Neuronal stem cell (in vitro differentiated cells): ENCODE measurements around the gene PROSER2.

Experiments
- DNase-seq: peaks from one replicate; pipeline ENCODE4 v3.0.0-alpha.2; 2013; ENCODE audit warnings: low spot score
- H2AFZ ChIP-seq: one replicate; pipeline ENCODE4 v1.6.1; 2013; ENCODE audit warnings: mild to moderate bottlenecking, low read length, inconsistent platforms
- H2AK5ac ChIP-seq: 2 replicates; pipeline ENCODE4 v1.6.1; 2013; ENCODE audit warnings: low read depth, mild to moderate bottlenecking, inconsistent platforms, low read length, moderate library complexity, mixed read lengths
- H2BK120ac ChIP-seq: 2 replicates; pipeline ENCODE4 v1.6.1; 2013; ENCODE audit warnings: low read depth, mild to moderate bottlenecking, inconsistent platforms, low read length, moderate library complexity, mixed read lengths
- H2BK12ac ChIP-seq: one replicate; pipeline ENCODE4 v1.6.1; 2013; ENCODE audit warnings: low read length, inconsistent platforms
- H2BK15ac ChIP-seq: 2 replicates; pipeline ENCODE4 v1.6.1; 2013; ENCODE audit warnings: mild to moderate bottlenecking, low read length, inconsistent platforms, mixed read lengths
- H2BK5ac ChIP-seq: one replicate; pipeline ENCODE4 v1.6.1; 2013; ENCODE audit warnings: inconsistent platforms, mild to moderate bottlenecking, low read length, moderate library complexity
- H3K14ac ChIP-seq: one replicate; pipeline ENCODE4 v1.6.1; 2013; ENCODE audit warnings: low read length, inconsistent platforms
- H3K18ac ChIP-seq: 2 replicates; pipeline ENCODE4 v1.6.1; 2013; ENCODE audit warnings: low read length, inconsistent platforms
- H3K23ac ChIP-seq: 2 replicates; pipeline ENCODE4 v1.6.1; 2013; ENCODE audit warnings: low read depth, mild to moderate bottlenecking, mixed read lengths, low read length, inconsistent platforms; ENCODE audit not compliant: poor library complexity
- H3K27ac ChIP-seq: replicated peaks from 3 replicates; pipeline ENCODE4 v1.5.1; 2013; ENCODE audit warnings: low read length, inconsistent platforms
- H3K27me3 ChIP-seq, 3 experiments: 2 replicates each; pipeline ENCODE4 v1.6.1; 2013; ENCODE audit warnings: low read length in 3 of 3, mild to moderate bottlenecking in 2 of 3, inconsistent platforms in 1 of 3, low read depth in 1 of 3, mixed read lengths in 1 of 3, moderate library complexity in 1 of 3; ENCODE audit not compliant: control insufficient read depth in 3 of 3, insufficient read depth in 3 of 3
- H3K36me3 ChIP-seq, 2 donors: replicated peaks in 1 of 2; 2 replicates each; pipeline ENCODE4 v1.6.1; 2013; ENCODE audit warnings: low read length in 2 of 2; ENCODE audit not compliant: control insufficient read depth in 2 of 2, insufficient read depth in 2 of 2
- H3K4ac ChIP-seq: 2 replicates; pipeline ENCODE4 v1.6.1; 2013; ENCODE audit warnings: inconsistent platforms, mild to moderate bottlenecking, low read length, moderate library complexity
- H3K4me1 ChIP-seq, 2 donors: 1 replicate in 1 of 2; 2 replicates in 1 of 2; pipeline ENCODE4 v1.6.1; 2013; ENCODE audit warnings: low read length in 2 of 2, low read depth in 1 of 2; ENCODE audit not compliant: control insufficient read depth in 2 of 2, insufficient read depth in 1 of 2
- H3K4me2 ChIP-seq: one replicate; pipeline ENCODE4 v1.6.1; 2013; ENCODE audit warnings: mild to moderate bottlenecking, low read length, inconsistent platforms; ENCODE audit not compliant: insufficient read depth, poor library complexity, severe bottlenecking
- H3K4me3 ChIP-seq, 2 donors: 2 replicates each; pipeline ENCODE4 v1.5.1; 2013; ENCODE audit warnings: low read length in 2 of 2, mild to moderate bottlenecking in 2 of 2, inconsistent platforms in 1 of 2, moderate library complexity in 1 of 2
- H3K79me1 ChIP-seq: one replicate; pipeline ENCODE4 v1.6.1; 2013; ENCODE audit warnings: low read depth, mild to moderate bottlenecking, inconsistent platforms, low read length, moderate library complexity
- H3K9ac ChIP-seq: one replicate; pipeline ENCODE4 v1.6.1; 2013; ENCODE audit warnings: mild to moderate bottlenecking, low read depth, low read length, inconsistent platforms; ENCODE audit not compliant: poor library complexity
- H3K9me3 ChIP-seq, 2 donors: replicated peaks in 1 of 2; 2 replicates each; pipeline versions ENCODE3 to v1.6.1; 2013; ENCODE audit warnings: low read length in 2 of 2, mild to moderate bottlenecking in 2 of 2, inconsistent platforms in 1 of 2, low read depth in 1 of 2, mixed read lengths in 1 of 2, moderate library complexity in 1 of 2; ENCODE audit not compliant: control insufficient read depth in 2 of 2, insufficient read depth in 1 of 2
- H4K8ac ChIP-seq: one replicate; pipeline ENCODE4 v1.6.1; 2013; ENCODE audit warnings: low read depth, mild to moderate bottlenecking, inconsistent platforms, low read length, moderate library complexity
- H4K91ac ChIP-seq: one replicate; pipeline ENCODE4 v1.6.1; 2013; ENCODE audit warnings: low read length, low read depth, mild to moderate bottlenecking, inconsistent platforms; ENCODE audit not compliant: poor library complexity
- WGBS, 2 donors: extraction: QIAGEN DNeasy Blood & Tissue Kit; methylation state at CpG; one replicate each; pipeline ENCODE4 v1.1.7; 2013; ENCODE audit warnings: missing lambda C conversion rate in 2 of 2, mixed read lengths in 1 of 2; ENCODE audit not compliant: insufficient read length in 2 of 2, insufficient replicate concordance in 1 of 2; ENCODE audit errors: extremely low coverage in 2 of 2; 5-methylcytosine and 5-hydroxymethylcytosine counted together

The PROSER2 gene

DNA sequence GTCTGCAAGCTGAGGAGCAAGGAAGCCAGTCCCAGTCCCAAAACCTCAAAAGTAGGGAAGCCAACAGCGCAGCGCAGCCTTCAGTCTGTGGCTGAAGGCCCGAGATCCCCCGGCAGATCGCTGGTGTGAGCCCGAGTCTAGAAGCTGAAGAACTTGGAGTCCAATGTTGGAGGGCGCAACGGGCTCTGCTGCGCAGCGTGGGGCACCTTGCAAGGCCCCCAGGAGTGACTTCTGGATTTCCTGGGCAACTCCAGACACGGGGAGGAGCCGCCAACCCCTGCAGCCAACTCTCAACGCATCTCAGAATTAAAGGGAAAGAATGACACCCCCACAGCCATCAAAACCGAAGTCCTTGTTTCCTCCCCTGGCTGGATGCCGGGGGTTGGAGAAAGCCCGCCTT is 18.8 kb upstream of the PROSER2 start:
- Histone ChIP-seq H2BK120ac (no peak overlapping the region), H2BK15ac (no peak overlapping the region), H3K79me1 (no peaks in the 10 kb centered on the region), H3K18ac (no peak overlapping the region), H2AK5ac (no peak overlapping the region), H3K4me1 (peaks cover 0 to 5% of the 10 kb centered on the region in 2 donors), H2BK5ac (no peak overlapping the region), H3K9me3 (peaks cover 0 to 2% of the 10 kb centered on the region in 2 donors), H3K4me3 (no peak overlapping the region), H3K9ac (no peak overlapping the region), H3K27me3 (no peaks in the 10 kb centered on the region), H3K4me2 (no peak overlapping the region), H3K27ac (no peak overlapping the region), H3K14ac (peak overlapping the region; percentile 77), H3K4ac (no peak overlapping the region), H2BK12ac (no peak overlapping the region), H3K23ac (no peak overlapping the region), H4K91ac (no peak overlapping the region), H2AFZ (no peak overlapping the region), H4K8ac (no peak overlapping the region), H3K36me3 (no peaks in the 10 kb centered on the region)
- no CpG with 5 or more reads among the region's 16 CpGs for WGBS, 2 donors
- no peak for DNase-seq

DNA sequence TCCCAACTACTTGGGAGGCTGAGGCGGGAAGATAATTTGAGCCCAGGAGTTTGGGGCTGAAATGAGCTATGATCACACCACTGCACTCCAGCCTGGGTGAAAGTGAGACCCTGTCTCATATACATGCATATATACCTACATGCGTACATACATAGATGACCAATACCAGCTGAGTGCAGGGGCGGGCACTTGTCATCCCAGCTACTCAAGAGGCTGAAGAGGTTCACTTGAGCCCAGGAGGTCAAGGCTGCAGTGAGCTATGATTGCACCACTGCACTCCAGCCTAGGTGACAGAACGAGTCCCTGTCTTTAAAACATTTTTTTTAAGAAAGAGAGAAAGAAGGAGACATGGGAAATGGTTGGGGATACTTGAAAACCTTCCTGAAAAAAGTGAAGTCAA is 17.4 kb upstream of the PROSER2 start:
- no peaks in the 10 kb centered on the region for H3K27me3 ChIP-seq
- no peak overlapping the region for H2AK5ac ChIP-seq
- H2BK120ac ChIP-seq: no peak overlapping the region
- H4K8ac ChIP-seq: no peak overlapping the region
- H2BK15ac ChIP-seq: no peak overlapping the region
- H3K4me2 ChIP-seq: no peak overlapping the region
- H3K27ac ChIP-seq: no peak overlapping the region
- no peak overlapping the region for H4K91ac ChIP-seq
- WGBS, 2 donors: no CpG with 5 or more reads among the region's 4 CpGs
- H3K4me1 ChIP-seq: peaks cover 5 to 7% of the 10 kb centered on the region in 2 donors
- no peak for DNase-seq
- no peak overlapping the region for H3K23ac ChIP-seq
- no peaks in the 10 kb centered on the region for H3K79me1 ChIP-seq
- no peak overlapping the region for H3K14ac ChIP-seq
- no peak overlapping the region for H3K4ac ChIP-seq
- H2BK12ac ChIP-seq: no peak overlapping the region
- no peak overlapping the region for H3K4me3 ChIP-seq
- no peaks in the 10 kb centered on the region for H3K36me3 ChIP-seq
- H3K9ac ChIP-seq: no peak overlapping the region
- H3K18ac ChIP-seq: no peak overlapping the region
- H2AFZ ChIP-seq: no peak overlapping the region
- no peak overlapping the region for H2BK5ac ChIP-seq
- peaks cover 0 to 2% of the 10 kb centered on the region in 2 donors for H3K9me3 ChIP-seq

DNA sequence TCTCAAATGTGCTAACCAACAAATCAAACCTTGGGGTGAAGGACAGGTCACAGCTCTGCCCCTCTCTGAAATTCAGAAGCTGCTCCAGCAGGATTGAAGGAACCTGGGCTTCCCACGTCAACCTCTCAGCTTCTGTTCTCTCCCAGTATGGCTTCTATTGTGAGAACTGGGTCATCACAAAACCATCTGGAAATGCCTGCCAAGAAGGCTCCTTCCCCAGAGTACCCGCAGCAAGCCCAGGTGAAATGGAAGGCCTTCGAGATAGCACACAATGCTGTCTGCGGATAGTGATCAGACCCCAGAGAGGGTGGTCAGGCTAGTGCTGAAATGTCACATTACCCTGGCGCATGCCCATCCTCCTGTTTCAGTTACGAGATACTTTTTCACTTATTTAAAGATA is 16.4 kb upstream of the PROSER2 start:
- H3K36me3 ChIP-seq: no peaks in the 10 kb centered on the region
- no peaks in the 10 kb centered on the region for H3K27me3 ChIP-seq
- no peak overlapping the region for H3K14ac ChIP-seq
- no peak overlapping the region for H3K4me3 ChIP-seq
- no peak overlapping the region for H3K23ac ChIP-seq
- H3K4me1 ChIP-seq: peaks cover 5 to 7% of the 10 kb centered on the region in 2 donors
- WGBS, 2 donors: no CpG with 5 or more reads among the region's 6 CpGs
- no peak overlapping the region for H3K4me2 ChIP-seq
- no peak overlapping the region for H3K9ac ChIP-seq
- H2AK5ac ChIP-seq: no peak overlapping the region
- no peak overlapping the region for H2AFZ ChIP-seq
- H3K79me1 ChIP-seq: no peaks in the 10 kb centered on the region
- no peak for DNase-seq
- peaks cover 0 to 2% of the 10 kb centered on the region in 2 donors for H3K9me3 ChIP-seq
- no peak overlapping the region for H3K18ac ChIP-seq
- H2BK15ac ChIP-seq: no peak overlapping the region
- no peak overlapping the region for H3K4ac ChIP-seq
- H2BK5ac ChIP-seq: no peak overlapping the region
- no peak overlapping the region for H4K8ac ChIP-seq
- H2BK120ac ChIP-seq: no peak overlapping the region
- no peak overlapping the region for H2BK12ac ChIP-seq
- H4K91ac ChIP-seq: no peak overlapping the region
- H3K27ac ChIP-seq: no peak overlapping the region

DNA sequence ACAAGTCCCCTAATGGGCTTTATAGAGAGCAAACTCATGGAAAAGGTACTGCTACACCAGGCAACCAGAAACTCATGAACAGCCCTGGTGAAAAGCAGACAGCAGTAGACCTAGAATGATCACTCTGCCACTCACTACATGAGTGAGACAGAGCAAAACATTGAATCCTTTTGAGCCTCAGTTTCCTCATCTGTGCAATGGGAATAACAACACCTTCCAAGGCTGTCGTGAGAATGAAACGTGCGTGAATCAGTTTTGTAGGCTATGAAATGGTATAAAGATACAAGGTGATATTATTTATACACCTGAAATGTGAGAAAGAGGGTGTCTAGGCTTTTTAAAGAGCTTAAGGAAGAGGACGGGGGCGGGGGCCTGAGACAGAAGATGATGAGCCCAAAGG is 14.3 kb upstream of the PROSER2 start:
- Histone ChIP-seq H3K79me1 (no peaks in the 10 kb centered on the region), H2AK5ac (no peak overlapping the region), H2BK5ac (no peak overlapping the region), H2AFZ (no peak overlapping the region), H3K27ac (no peak overlapping the region), H3K14ac (no peak overlapping the region), H3K9me3 (peaks cover 0 to 2% of the 10 kb centered on the region in 2 donors), H2BK120ac (no peak overlapping the region), H3K4me1 (peaks cover 5 to 7% of the 10 kb centered on the region in 2 donors), H3K18ac (no peak overlapping the region), H3K9ac (no peak overlapping the region), H2BK12ac (no peak overlapping the region), H4K8ac (no peak overlapping the region), H3K4me3 (no peak overlapping the region), H3K4me2 (no peak overlapping the region), H3K27me3 (peaks cover 0 to 3% (median 0%) of the 10 kb centered on the region in 3 experiments), H3K36me3 (no peaks in the 10 kb centered on the region), H4K91ac (no peak overlapping the region), H2BK15ac (no peak overlapping the region), H3K4ac (no peak overlapping the region), H3K23ac (no peak overlapping the region)
- no CpG with 5 or more reads among the region's 5 CpGs for WGBS, 2 donors
- no peak for DNase-seq
